K562 (cell line): Measurements from ENCODE around the gene LMO2.

Source experiments
- BRCA1 ChIP-seq, 2 experiments: fragments of 450-650 bp in 1 of 2; sonication (generic) in 1 of 2; formaldehyde crosslinking in 1 of 2; IDR thresholded peaks; 2 replicates each; pipeline versions ENCODE4 v1.5.0 to v1.6.1; 2017 to 2020; ENCODE audit warnings: mild to moderate bottlenecking in 1 of 2, missing genetic modification reagents in 1 of 2
- CTCF ChIP-seq, 3 experiments: IDR thresholded peaks in 2 of 3; conservative IDR thresholded peaks in 1 of 3; 2 replicates each; pipeline ENCODE4 v1.5.1; 2011 to 2012; ENCODE audit warnings: low read length in 3 of 3, mild to moderate bottlenecking in 3 of 3, control low read depth in 2 of 3, improper control_type of control experiment in 1 of 3, inconsistent platforms in 1 of 3, low read depth in 1 of 3, mixed read lengths in 1 of 3, moderate library complexity in 1 of 3; ENCODE audit not compliant: insufficient read depth in 2 of 3
- ELF2 ChIP-seq: fragments of 250-450 bp; sonication (Bioruptor Pico); IDR thresholded peaks from 2 replicates; pipeline ENCODE4 v1.5.0; 2021; ENCODE audit warnings: mild to moderate bottlenecking
- FOXJ2 ChIP-seq: fragments of 200-800 bp; sonication (Bioruptor generic); IDR thresholded peaks from 2 replicates; pipeline ENCODE4 v1.6.1; 2016; ENCODE audit warnings: missing genetic modification characterization, missing compliant biosample characterization
- GABPB2 ChIP-seq: fragments of 250-450 bp; sonication (Bioruptor Pico); conservative IDR thresholded peaks from 2 replicates; pipeline ENCODE4 v1.5.1; 2021; ENCODE audit warnings: mild to moderate bottlenecking
- HDGF ChIP-seq: fragments of 450-650 bp; IDR thresholded peaks from 2 replicates; pipeline ENCODE4 v1.6.1; 2016
- HNRNPUL1 ChIP-seq: fragments of 200-400 bp; formaldehyde crosslinking; IDR thresholded peaks from 2 replicates; pipeline ENCODE4 v1.6.1; 2017; ENCODE audit warnings: low read length
- MEF2A ChIP-seq: IDR thresholded peaks from 2 replicates; pipeline ENCODE4 v1.6.1; 2011; ENCODE audit warnings: low read depth, mild to moderate bottlenecking, low read length, moderate library complexity; ENCODE audit not compliant: control insufficient read depth
- NFIC ChIP-seq: fragments of 450-650 bp; IDR thresholded peaks from 2 replicates; pipeline ENCODE4 v1.6.1; 2017; ENCODE audit warnings: mild to moderate bottlenecking, inconsistent platforms
- NRF1 ChIP-seq, 2 experiments: fragments of 450-650 bp; IDR thresholded peaks in 1 of 2; conservative IDR thresholded peaks in 1 of 2; 2 replicates each; pipeline ENCODE4 v1.6.1; 2014; ENCODE audit warnings: mild to moderate bottlenecking in 2 of 2
- POLR3G ChIP-seq: IDR thresholded peaks from 2 replicates; pipeline ENCODE4 v1.6.1; 2011; ENCODE audit not compliant: insufficient read length, insufficient replicate concordance; ENCODE audit errors: extremely low read depth
- RB1 ChIP-seq: fragments of 450-650 bp; IDR thresholded peaks from 2 replicates; pipeline ENCODE4 v1.6.1; 2017; ENCODE audit warnings: low read depth, mild to moderate bottlenecking
- RBBP5 ChIP-seq: fragments of 200-600 bp; sonication (generic); IDR thresholded peaks from 2 replicates; pipeline ENCODE4 v1.6.1; 2012; ENCODE audit warnings: borderline replicate concordance, mild to moderate bottlenecking, low read length, control low read depth, inconsistent platforms; ENCODE audit not compliant: insufficient read depth, poor library complexity, severe bottlenecking
- WHSC1 ChIP-seq: IDR thresholded peaks from one replicate; pipeline ENCODE4 v1.6.1; 2012; ENCODE audit warnings: low read length, control low read depth, inconsistent platforms

DNA sequence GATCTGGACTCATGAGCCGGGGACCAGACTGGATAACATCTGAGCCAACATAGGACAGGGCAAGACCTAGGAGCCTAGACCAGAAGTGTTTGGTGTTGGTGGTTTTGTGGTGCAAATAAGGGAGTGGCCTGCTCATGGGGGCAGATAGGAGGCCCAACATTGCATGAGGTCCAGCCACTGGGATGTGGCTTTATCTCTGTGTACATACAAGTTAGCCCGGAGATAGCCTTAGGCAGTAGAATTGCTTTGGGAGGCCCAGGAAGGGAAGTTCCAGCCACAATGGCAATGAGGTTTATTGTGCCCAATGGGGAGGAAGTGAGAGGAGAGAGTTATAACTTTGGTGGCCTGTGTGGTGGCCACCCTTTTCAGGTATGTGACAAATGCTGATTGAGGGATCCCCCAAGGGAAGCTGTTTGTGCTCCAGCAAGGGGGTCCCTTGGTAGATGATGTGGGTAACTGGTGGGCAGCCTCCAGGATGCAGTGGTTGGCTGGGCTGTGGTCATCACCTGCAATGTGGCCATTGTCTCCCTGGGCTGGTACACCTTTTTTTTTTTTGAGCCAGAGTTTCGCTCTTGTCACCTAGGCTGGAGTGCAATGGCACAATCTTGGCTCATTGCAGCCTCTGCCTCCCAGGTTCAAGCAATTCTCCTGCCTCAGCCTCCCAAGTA is 6.4 kb downstream of the LMO2 start:
- no peak for TF ChIP-seq ELF2 (CRISPR knock-in tag)
- TF ChIP-seq WHSC1, result no peak
- no peak for TF ChIP-seq POLR3G
- no peak for TF ChIP-seq RB1
- TF ChIP-seq BRCA1 (IDR thresholded peaks at IDR 0.05), result no peak
- TF ChIP-seq BRCA1 (CRISPR knock-in tag; IDR thresholded peaks at IDR 0.05), result no peak
- no peak for TF ChIP-seq GABPB2
- TF ChIP-seq RBBP5, result no peak
- no peak for TF ChIP-seq CTCF (IDR thresholded peaks at IDR 0.05 in 2 of 3, conservative IDR thresholded peaks at IDR 0.05 in 1 of 3; ENCODE audit: insufficient read depth in 2 of 3, low read depth in 1 of 3, low read length in 3 of 3)
- TF ChIP-seq HNRNPUL1, result no peak
- TF ChIP-seq NFIC, result peak; percentile 34; the same call in 1 of the 2 replicates
- peak; percentile 46 to 62; a peak in 3 of 4 replicates for TF ChIP-seq NRF1 (conservative IDR thresholded peaks at IDR 0.05 in 1 of 2, IDR thresholded peaks at IDR 0.05 in 1 of 2)
- peak; percentile 55; the same call in 1 of the 2 replicates for TF ChIP-seq FOXJ2 (tag)
- no peak for TF ChIP-seq HDGF
- no peak for TF ChIP-seq MEF2A
